GM20000 (cell line): ENCODE data around the gene DCAF8L1.
"Not testable (repeated sequence)": the region's sequence is repeated elsewhere in the genome, so short reads cannot be mapped to it uniquely, and the experiment has no call there.

Experiments used
- DNase-seq: peaks from one replicate; pipeline ENCODE4 v3.0.0; 2012; ENCODE audit warnings: low spot score
- CTCF ChIP-seq: IDR thresholded peaks from 2 replicates; pipeline ENCODE4 v1.5.1; 2012; ENCODE audit warnings: mild to moderate bottlenecking, control low read depth; ENCODE audit errors: extremely low read depth, missing control alignments

Gene DCAF8L1

GRCh38 chrX:27996132-27996531, 14.9 kb upstream of the DCAF8L1 start:
- no peak for DNase-seq
- no peak for TF ChIP-seq CTCF

- TF ChIP-seq CTCF = no peak
- DNase-seq = no peak
Measured at GRCh38 chrX:27995611-27996010, 14.4 kb upstream of the DCAF8L1 start.

GRCh38 chrX:27987862-27988646, 6.8 kb upstream of the DCAF8L1 start:
- no peak for TF ChIP-seq CTCF
- no peak for DNase-seq

- not testable (repeated sequence) for DNase-seq
Measured at GRCh38 chrX:27976934-27977333, 4.3 kb downstream of the DCAF8L1 start.

GRCh38 chrX:27976284-27976683, 5.0 kb downstream of the DCAF8L1 start:
- no peak for TF ChIP-seq CTCF
- DNase-seq = no peak

- no peak for DNase-seq
- TF ChIP-seq CTCF = no peak
Measured at GRCh38 chrX:27968878-27969277, 12.4 kb downstream of the DCAF8L1 start.

- no peak for TF ChIP-seq CTCF
- DNase-seq = no peak
Measured at GRCh38 chrX:27968352-27968751, 12.9 kb downstream of the DCAF8L1 start.

- no peak for DNase-seq
- TF ChIP-seq CTCF = no peak
Measured at GRCh38 chrX:27966955-27967354, 14.3 kb downstream of the DCAF8L1 start.
